H9 (cell line): ENCODE results near the gene PDE1C. TPM values are rescaled to one million over a fixed set of nuclear protein-coding genes. Genes with fewer than 3 reads are reported as not detected.

Source experiments
- DNase-seq: peaks from one replicate; pipeline ENCODE4 v3.0.0-alpha.2; 2017
- H2AFZ ChIP-seq: one replicate; pipeline ENCODE4 v1.6.1; 2013; ENCODE audit warnings: mild to moderate bottlenecking, low read length, control low read depth, moderate library complexity
- H2AK5ac ChIP-seq: 2 replicates; pipeline ENCODE4 v1.6.1; 2013; ENCODE audit warnings: low read length, control low read depth, mixed read lengths; ENCODE audit not compliant: insufficient read length
- H2BK120ac ChIP-seq: one replicate; pipeline ENCODE4 v1.6.1; 2013; ENCODE audit warnings: low read depth, mild to moderate bottlenecking, low read length, control low read depth, inconsistent platforms; ENCODE audit not compliant: poor library complexity, severe bottlenecking
- H2BK12ac ChIP-seq: 2 replicates; pipeline ENCODE4 v1.6.1; 2013; ENCODE audit warnings: low read length, control low read depth, mixed read lengths, low read depth; ENCODE audit not compliant: insufficient read length
- H2BK15ac ChIP-seq: 2 replicates; pipeline ENCODE4 v1.6.1; 2013; ENCODE audit warnings: low read depth, low read length, control low read depth
- H2BK20ac ChIP-seq: one replicate; pipeline ENCODE4 v1.6.1; 2013; ENCODE audit warnings: low read depth, mild to moderate bottlenecking, low read length, control low read depth, inconsistent platforms; ENCODE audit not compliant: poor library complexity, severe bottlenecking
- H2BK5ac ChIP-seq: 2 replicates; pipeline ENCODE4 v1.6.1; 2013; ENCODE audit warnings: low read length, control low read depth, mixed read lengths; ENCODE audit not compliant: insufficient read length
- H3K14ac ChIP-seq: 2 replicates; pipeline ENCODE4 v1.6.1; 2013; ENCODE audit warnings: low read length, control low read depth; ENCODE audit not compliant: insufficient read depth
- H3K18ac ChIP-seq: 2 replicates; pipeline ENCODE4 v1.6.1; 2013; ENCODE audit warnings: low read depth, mild to moderate bottlenecking, mixed read lengths, low read length, control low read depth; ENCODE audit not compliant: insufficient read length
- H3K23ac ChIP-seq: 2 replicates; pipeline ENCODE4 v1.6.1; 2013; ENCODE audit warnings: low read length, control low read depth, mixed read lengths, low read depth; ENCODE audit not compliant: insufficient read length
- H3K23me2 ChIP-seq: 2 replicates; pipeline ENCODE4 v1.6.1; 2013; ENCODE audit warnings: low read depth, mild to moderate bottlenecking, mixed read lengths, low read length, control low read depth; ENCODE audit not compliant: insufficient read length, poor library complexity, severe bottlenecking
- H3K27ac ChIP-seq: 2 replicates; pipeline ENCODE4 v1.5.1; 2013; ENCODE audit warnings: low read length, control low read depth, mixed read lengths, low read depth; ENCODE audit not compliant: insufficient read length
- H3K27me3 ChIP-seq: 2 replicates; pipeline ENCODE4 v1.6.1; 2013; ENCODE audit warnings: low read length, control low read depth, inconsistent platforms; ENCODE audit not compliant: insufficient read depth
- H3K4ac ChIP-seq: 2 replicates; pipeline ENCODE4 v1.6.1; 2013; ENCODE audit warnings: low read depth, mild to moderate bottlenecking, control low read depth, inconsistent platforms, low read length, moderate library complexity
- H3K4me1 ChIP-seq: 2 replicates; pipeline ENCODE4 v1.6.1; 2013; ENCODE audit warnings: low read length, control low read depth, inconsistent platforms; ENCODE audit not compliant: insufficient read depth
- H3K4me2 ChIP-seq: 2 replicates; pipeline ENCODE4 v1.6.1; 2013; ENCODE audit warnings: low read length, control low read depth, mixed read lengths; ENCODE audit not compliant: insufficient read length, insufficient read depth
- H3K56ac ChIP-seq: 2 replicates; pipeline ENCODE4 v1.6.1; 2013; ENCODE audit warnings: low read depth, mild to moderate bottlenecking, mixed read lengths, low read length, control low read depth; ENCODE audit not compliant: insufficient read length
- H3K79me1 ChIP-seq: 2 replicates; pipeline ENCODE4 v1.6.1; 2013; ENCODE audit warnings: low read depth, mild to moderate bottlenecking, moderate library complexity, low read length, control low read depth, inconsistent platforms; ENCODE audit not compliant: insufficient read depth, poor library complexity, severe bottlenecking
- H3K79me2 ChIP-seq: 2 replicates; pipeline ENCODE4 v1.6.1; 2013; ENCODE audit warnings: low read length, control low read depth, inconsistent platforms; ENCODE audit not compliant: insufficient read depth
- H3K9ac ChIP-seq: 2 replicates; pipeline ENCODE4 v1.6.1; 2013; ENCODE audit warnings: low read length, control low read depth, mixed read lengths; ENCODE audit not compliant: insufficient read length; ENCODE audit errors: extremely low read depth
- H3K9me3 ChIP-seq: one replicate; pipeline ENCODE4 v1.6.1; 2013; ENCODE audit warnings: low read depth, low read length, inconsistent platforms; ENCODE audit not compliant: control insufficient read depth
- H3T11ph ChIP-seq: one replicate; pipeline ENCODE4 v1.6.1; 2013; ENCODE audit warnings: mild to moderate bottlenecking, low read length, control low read depth, inconsistent platforms
- H4K20me1 ChIP-seq: one replicate; pipeline ENCODE4 v1.6.1; 2013; ENCODE audit not compliant: control insufficient read depth, insufficient read length, insufficient read depth
- H4K5ac ChIP-seq: 2 replicates; pipeline ENCODE4 v1.6.1; 2013; ENCODE audit warnings: low read depth, mild to moderate bottlenecking, mixed read lengths, low read length, control low read depth; ENCODE audit not compliant: insufficient read length
- H4K8ac ChIP-seq: replicated peaks from 2 replicates; pipeline ENCODE4 v1.6.1; 2013; ENCODE audit warnings: low read length, control low read depth, mixed read lengths, low read depth; ENCODE audit not compliant: insufficient read length
- H4K91ac ChIP-seq: 2 replicates; pipeline ENCODE4 v1.6.1; 2013; ENCODE audit warnings: low read depth, mild to moderate bottlenecking, moderate library complexity, mixed read lengths, low read length, control low read depth; ENCODE audit not compliant: insufficient read length
- H3K27ac Mint-ChIP-seq, 3 experiments: 2 replicates in 2 of 3; 3 replicates in 1 of 3; pipeline ENCODE4 v1.8.0; 2020 to 2021; ENCODE audit warnings: mixed read lengths in 3 of 3, mild to moderate bottlenecking in 1 of 3, moderate library complexity in 1 of 3
- H3K27me3 Mint-ChIP-seq: 2 replicates; pipeline ENCODE4 v1.8.0; 2021; ENCODE audit warnings: low read depth, mild to moderate bottlenecking, moderate library complexity, mixed read lengths
- H3K36me3 Mint-ChIP-seq, 3 experiments: 2 replicates in 2 of 3; 3 replicates in 1 of 3; pipeline ENCODE4 v1.8.0; 2020 to 2021; ENCODE audit warnings: low read depth in 3 of 3, mixed read lengths in 3 of 3; ENCODE audit not compliant: insufficient read depth in 1 of 3
- H3K4me1 Mint-ChIP-seq, 2 experiments: 2 replicates each; pipeline ENCODE4 v1.8.0; 2020; ENCODE audit warnings: mixed read lengths in 2 of 2
- H3K4me3 Mint-ChIP-seq, 2 experiments: 2 replicates in 1 of 2; 3 replicates in 1 of 2; pipeline ENCODE4 v1.8.0; 2020 to 2021; ENCODE audit warnings: mild to moderate bottlenecking in 2 of 2, mixed read lengths in 2 of 2, moderate library complexity in 1 of 2
- H3K9me3 Mint-ChIP-seq, 2 experiments: 2 replicates in 1 of 2; 3 replicates in 1 of 2; pipeline ENCODE4 v1.8.0; 2020; ENCODE audit warnings: mild to moderate bottlenecking in 2 of 2, mixed read lengths in 2 of 2, moderate library complexity in 1 of 2
- WGBS: extraction: QIAGEN DNeasy Blood & Tissue Kit; methylation state at CpG from one replicate; pipeline ENCODE4 v1.1.7; 2013; ENCODE audit warnings: missing lambda C conversion rate, low lambda C conversion rate, mixed read lengths; ENCODE audit not compliant: insufficient read length; ENCODE audit errors: extremely low coverage; 5-methylcytosine and 5-hydroxymethylcytosine counted together
- total RNA-seq: library from RNA; stranded (reverse); gene quantifications from 2 replicates; pipeline ENCODE4 v1.2.1, GENCODE V29; 2021
- TF ChIP-seq, protein P1 (sequence below): fragments of 200-600 bp; sonication (generic); conservative IDR thresholded peaks from 3 replicates; pipeline ENCODE4 v1.8.0; 2021; ENCODE audit warnings: antibody characterized with exemption, mild to moderate bottlenecking

PDE1C gene
- total RNA-seq, 1 experiment from 2014 or later: 0.17 TPM

DNA sequence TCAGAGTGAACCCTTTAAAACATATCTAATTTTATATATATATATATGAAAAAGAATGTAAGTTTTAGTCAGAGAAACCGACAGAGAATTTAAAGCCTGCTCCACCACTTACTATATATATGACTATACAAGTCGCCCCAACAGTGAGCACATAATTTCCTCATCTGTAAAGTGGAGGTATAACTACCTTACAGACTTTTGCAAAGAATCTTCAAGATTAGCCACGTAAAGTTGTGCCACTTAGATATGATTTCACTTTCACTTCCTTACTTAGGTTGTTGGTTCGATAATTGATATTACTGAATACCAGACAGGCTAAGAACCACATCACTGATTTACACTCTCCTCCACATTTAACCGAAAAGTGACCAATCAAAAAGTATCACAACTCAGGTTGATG is 94.7 kb downstream of the PDE1C start:
- H3K27me3 Mint-ChIP-seq: peaks cover 6% of the 10 kb centered on the region; the same call in 1 of the 2 replicates
- H2BK12ac ChIP-seq: no peak overlapping the region

More for the DNA sequence above, 94.7 kb downstream of the PDE1C start:
- no peak overlapping the region for H4K8ac ChIP-seq
- no peak overlapping the region for H2AFZ ChIP-seq
- H2BK15ac ChIP-seq: no peak overlapping the region
- no peak overlapping the region for H4K91ac ChIP-seq
- Mint-ChIP-seq H3K27ac (no peak overlapping the region), H3K9me3 (peaks cover 12% of the 10 kb centered on the region in 2 experiments), H3K4me3 (no peak overlapping the region), H3K4me1 (no peaks in the 10 kb centered on the region), H3K36me3 (peaks cover 0 to 7% (median 1%) of the 10 kb centered on the region in 3 experiments; a peak in 3 of 7 replicates)
- H3K9me3 ChIP-seq: no peaks in the 10 kb centered on the region
- no peaks in the 10 kb centered on the region for H3K79me2 ChIP-seq
- H4K20me1 ChIP-seq: no peaks in the 10 kb centered on the region
- H3K9ac ChIP-seq: no peak overlapping the region
- H3T11ph ChIP-seq: no peak overlapping the region
- H2BK20ac ChIP-seq: no peak overlapping the region
- H2AK5ac ChIP-seq: no peak overlapping the region
- no peak overlapping the region for H3K23ac ChIP-seq
- no peak overlapping the region for H3K4ac ChIP-seq
- no peak overlapping the region for H3K4me2 ChIP-seq
- no peak overlapping the region for H4K5ac ChIP-seq
- no peaks in the 10 kb centered on the region for H3K79me1 ChIP-seq
- no peaks in the 10 kb centered on the region for H3K27me3 ChIP-seq
- H2BK5ac ChIP-seq: no peak overlapping the region
- TF ChIP-seq, protein P1, sequence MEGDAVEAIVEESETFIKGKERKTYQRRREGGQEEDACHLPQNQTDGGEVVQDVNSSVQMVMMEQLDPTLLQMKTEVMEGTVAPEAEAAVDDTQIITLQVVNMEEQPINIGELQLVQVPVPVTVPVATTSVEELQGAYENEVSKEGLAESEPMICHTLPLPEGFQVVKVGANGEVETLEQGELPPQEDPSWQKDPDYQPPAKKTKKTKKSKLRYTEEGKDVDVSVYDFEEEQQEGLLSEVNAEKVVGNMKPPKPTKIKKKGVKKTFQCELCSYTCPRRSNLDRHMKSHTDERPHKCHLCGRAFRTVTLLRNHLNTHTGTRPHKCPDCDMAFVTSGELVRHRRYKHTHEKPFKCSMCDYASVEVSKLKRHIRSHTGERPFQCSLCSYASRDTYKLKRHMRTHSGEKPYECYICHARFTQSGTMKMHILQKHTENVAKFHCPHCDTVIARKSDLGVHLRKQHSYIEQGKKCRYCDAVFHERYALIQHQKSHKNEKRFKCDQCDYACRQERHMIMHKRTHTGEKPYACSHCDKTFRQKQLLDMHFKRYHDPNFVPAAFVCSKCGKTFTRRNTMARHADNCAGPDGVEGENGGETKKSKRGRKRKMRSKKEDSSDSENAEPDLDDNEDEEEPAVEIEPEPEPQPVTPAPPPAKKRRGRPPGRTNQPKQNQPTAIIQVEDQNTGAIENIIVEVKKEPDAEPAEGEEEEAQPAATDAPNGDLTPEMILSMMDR: no peak
- H3K14ac ChIP-seq: no peak overlapping the region
- H3K4me1 ChIP-seq: no peaks in the 10 kb centered on the region
- H3K56ac ChIP-seq: no peak overlapping the region
- no peak for DNase-seq
- H3K27ac ChIP-seq: no peak overlapping the region
- no peak overlapping the region for H2BK120ac ChIP-seq
- no CpG with 5 or more reads among the region's 5 CpGs for WGBS
- H3K18ac ChIP-seq: no peak overlapping the region
- H3K23me2 ChIP-seq: no peaks in the 10 kb centered on the region
